HG02840 (cell line): ENCODE measurements around the gene NUP62.
"Not testable (repeated sequence)": the region's sequence is repeated elsewhere in the genome, so short reads cannot be mapped to it uniquely, and the experiment has no call there.

ENCODE experiments used
- ATAC-seq: cut with Tn5 transposase; IDR thresholded peaks from one replicate; pipeline ENCODE4 v1.9.1; 2021; ENCODE audit warnings: mild to moderate bottlenecking, moderate library complexity, moderate number of reproducible peaks; ENCODE audit not compliant: unreplicated experiment, low FRiP score

NUP62 gene

GRCh38 chr19:49929121-49929610 is at the start of gene NUP62, which contains the start of gene ATF5:
Gene NUP62, minus strand, starts transcription at chr19:49929504. Its CDS starts 19,697 bp downstream, at chr19:49909807.
Gene ATF5, plus strand, starts transcription at chr19:49929205. Its CDS starts 1,646 bp downstream, at chr19:49930851.
- ATAC-seq = peak; percentile 53

DNA sequence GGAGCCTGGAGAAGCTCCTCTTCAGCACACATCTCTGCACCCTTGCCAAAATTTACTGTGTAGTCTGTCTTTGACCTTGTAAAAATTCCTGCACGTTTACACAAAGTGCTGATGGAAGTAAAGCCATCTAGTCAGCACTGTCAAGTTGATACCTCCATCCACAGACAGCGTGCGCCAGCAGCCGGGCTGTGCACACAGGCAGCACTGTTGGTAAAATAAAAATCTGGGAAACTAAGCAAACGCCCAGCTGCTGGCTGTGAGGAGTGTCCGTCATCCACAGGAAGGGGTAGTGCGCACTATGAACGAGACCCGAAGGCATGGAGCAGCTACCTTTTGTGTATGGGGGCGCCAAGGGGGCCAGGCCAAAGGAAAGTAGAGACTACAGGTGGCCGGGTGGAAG is 49.0 kb upstream of the NUP62 start:
- ATAC-seq = no peak

DNA sequence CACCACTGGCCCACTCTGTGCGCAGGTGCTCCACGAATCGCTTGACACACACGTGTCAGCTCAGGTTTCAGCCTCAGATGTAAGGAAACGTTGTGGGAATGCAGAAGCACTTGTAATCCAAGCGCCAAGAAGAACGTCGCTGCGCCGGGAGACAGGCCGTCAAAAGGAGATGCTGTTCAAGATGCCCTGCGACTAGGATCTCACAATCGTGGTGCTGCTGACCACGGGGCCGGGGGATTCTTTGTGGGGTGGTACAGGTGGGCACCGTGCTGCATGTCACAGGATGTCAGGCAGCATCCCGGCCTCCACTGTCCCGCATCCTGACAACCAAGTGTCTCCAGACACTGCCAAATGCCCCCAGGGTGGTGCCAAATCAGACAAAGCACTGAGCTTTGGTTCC is 48.6 kb upstream of the NUP62 start:
- no peak for ATAC-seq

GRCh38 chr19:49977076-49977475 is 47.8 kb upstream of the NUP62 start:
- no peak for ATAC-seq

DNA sequence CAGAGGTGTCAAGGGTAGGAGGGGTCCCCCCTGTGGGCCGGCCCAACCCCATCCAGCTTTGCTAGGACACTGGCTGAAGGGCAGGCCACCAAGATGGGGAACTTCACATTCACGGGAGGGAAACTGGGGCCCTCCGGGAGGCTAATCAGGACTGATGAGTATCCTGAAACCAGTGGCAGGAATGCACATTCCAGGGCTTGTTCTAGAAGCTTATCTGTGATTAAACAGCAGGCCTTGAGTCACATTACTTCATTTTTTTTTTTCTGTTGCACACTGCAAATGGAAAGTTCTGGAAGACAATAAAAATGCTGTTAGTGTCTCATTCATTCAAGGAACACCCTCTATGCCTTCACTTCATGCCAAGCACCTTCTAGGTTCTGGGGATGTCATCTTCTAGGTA is 47.2 kb upstream of the NUP62 start:
- no peak for ATAC-seq

DNA sequence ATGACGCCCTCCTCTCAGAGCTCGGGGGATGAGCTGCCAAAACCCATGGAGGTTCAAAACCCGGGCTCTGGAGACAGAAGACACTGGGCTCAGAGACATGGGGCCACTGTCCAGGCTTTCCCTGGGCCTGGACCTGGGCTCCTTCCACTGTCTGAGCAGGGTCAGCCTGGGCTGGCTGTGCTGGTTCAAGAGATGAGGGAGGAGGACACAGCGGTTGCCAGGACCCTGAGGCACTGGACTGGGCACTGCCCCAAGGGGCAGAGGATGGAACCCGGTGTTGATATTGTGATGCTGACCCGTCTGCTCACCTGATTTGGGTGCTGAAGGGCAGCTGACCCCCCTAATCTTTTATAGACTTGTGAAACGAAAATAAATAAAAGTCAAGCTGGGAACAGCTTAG is 45.7 kb upstream of the NUP62 start:
- ATAC-seq = no peak

- ATAC-seq = no peak
Measured at GRCh38 chr19:49973987-49974386, 44.7 kb upstream of the NUP62 start.

GRCh38 chr19:49972841-49973240 is 43.5 kb upstream of the NUP62 start:
- no peak for ATAC-seq

- no peak for ATAC-seq
Measured at GRCh38 chr19:49971991-49972411, 42.7 kb upstream of the NUP62 start.

GRCh38 chr19:49969355-49969754 is 40.1 kb upstream of the NUP62 start:
- not testable (repeated sequence) for ATAC-seq

DNA sequence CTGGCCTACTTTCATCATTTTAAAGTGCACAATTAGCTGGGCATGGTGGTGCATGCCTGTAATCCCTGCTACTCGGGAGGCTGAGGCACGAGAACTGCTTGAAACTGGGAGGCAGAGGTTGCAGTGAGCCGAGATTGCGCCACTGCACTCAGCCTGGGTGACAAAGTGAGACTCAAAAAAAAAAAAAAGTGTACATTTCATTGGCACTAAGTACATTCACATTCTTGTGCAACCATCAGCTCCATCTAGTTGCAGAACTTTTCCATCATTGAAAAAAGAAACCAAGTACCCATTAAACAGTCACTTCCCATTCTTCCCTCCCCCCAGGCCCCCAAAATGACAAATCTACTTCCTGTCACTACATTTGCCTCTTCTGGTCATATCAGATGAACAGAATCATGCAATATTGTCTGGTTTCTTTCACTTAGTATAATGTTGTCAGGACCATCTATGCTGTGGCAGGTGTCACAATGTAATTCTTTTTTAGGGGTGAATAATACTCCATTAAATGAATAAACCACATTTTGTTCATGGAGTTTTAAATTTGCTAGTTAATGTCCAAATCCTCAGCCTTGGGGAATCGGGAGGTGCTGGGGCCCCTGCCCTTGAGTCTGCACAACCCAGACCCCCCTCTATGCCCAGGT is 39.1 kb upstream of the NUP62 start:
- no peak for ATAC-seq

DNA sequence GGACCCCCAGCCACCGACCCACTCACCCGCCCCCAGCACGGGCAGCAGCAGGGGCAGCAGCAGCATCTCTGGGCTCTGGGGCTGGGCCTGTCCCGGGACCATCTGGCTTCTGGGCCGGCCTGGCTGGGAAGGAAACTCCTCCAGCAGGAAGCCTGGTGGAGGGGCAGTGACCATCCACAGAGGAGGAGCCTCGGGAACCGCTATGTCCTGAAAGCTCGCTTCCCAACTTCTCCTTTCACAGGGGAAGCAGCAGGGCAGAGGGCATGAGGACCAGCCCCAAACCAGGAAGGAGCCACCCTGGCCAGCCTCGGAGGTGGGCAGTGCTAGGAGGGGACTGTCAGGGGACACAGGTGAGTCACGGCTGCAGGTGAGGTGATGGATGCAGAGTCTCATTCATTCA is 31.7 kb upstream of the NUP62 start, which contains the start of gene SIGLEC11:
SIGLEC11 (minus strand) TSS at position 193 of the 400 bp plus-strand sequence; CDS start at position 102, 91 bp downstream.
- ATAC-seq = not testable (repeated sequence)

- ATAC-seq = not testable (repeated sequence)
Measured at GRCh38 chr19:49959892-49960291, 30.6 kb upstream of the NUP62 start.

DNA sequence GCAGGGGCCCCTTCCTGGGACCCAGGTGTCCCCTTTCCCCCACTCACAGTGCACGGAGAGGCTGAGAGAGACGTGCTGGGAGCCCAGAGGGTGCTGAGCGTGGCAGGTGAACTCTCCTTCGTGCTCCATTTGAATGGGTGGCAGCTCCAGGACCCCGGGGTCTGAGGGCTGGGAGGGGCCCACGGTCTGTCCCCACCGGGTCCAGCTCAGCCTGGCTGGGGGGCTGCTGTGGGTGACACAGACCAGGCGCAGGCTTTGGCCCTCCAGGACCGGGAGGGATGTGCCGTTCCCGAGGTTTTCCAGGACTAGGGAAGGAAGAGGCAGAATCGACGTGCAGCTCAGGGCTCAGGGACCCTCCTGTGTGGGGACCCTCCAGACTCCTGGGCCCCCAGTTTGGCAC is 29.3 kb upstream of the NUP62 start:
- ATAC-seq = not testable (repeated sequence)

- not testable (repeated sequence) for ATAC-seq
Measured at GRCh38 chr19:49958144-49958543, 28.8 kb upstream of the NUP62 start.

GRCh38 chr19:49957262-49957915 is 28.1 kb upstream of the NUP62 start:
- no peak for ATAC-seq

DNA sequence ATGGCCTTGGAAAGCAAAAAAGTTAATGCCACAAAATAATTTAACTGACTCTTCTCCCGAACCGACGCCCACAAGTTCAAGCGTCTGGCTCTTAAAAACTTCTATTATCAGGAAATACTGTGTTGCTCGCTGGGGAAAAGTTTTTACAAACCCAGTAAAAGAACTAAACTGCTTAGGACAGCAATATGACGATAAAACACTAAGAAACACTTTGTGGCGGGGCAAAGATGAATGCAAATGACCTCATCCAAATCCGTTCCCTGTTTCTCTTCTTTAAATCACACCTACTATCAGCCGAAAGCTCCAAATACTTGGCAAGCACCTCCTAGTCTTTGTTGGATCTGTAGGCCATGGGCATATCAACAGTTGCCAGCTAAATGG is 26.8 kb upstream of the NUP62 start:
- no peak for ATAC-seq

DNA sequence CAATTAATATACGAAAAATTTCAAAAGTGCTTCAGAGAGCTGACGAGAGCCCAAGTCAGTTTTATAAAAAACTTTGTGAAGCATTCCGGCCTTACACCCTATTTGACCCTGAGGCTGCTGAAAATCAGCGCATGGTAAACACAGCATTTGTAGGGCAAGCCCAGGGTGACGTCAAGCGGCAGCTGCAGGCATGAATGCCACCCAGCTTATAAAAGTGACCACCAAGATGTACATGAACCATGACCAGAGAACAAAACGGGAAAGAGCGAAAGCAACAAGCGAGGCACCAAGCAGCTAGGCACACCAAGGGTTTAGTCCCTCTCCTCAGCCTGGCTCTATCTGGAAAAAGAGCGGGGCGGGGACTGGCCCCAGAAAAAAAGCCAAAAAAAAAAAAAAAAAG is 25.6 kb upstream of the NUP62 start:
- no peak for ATAC-seq

DNA sequence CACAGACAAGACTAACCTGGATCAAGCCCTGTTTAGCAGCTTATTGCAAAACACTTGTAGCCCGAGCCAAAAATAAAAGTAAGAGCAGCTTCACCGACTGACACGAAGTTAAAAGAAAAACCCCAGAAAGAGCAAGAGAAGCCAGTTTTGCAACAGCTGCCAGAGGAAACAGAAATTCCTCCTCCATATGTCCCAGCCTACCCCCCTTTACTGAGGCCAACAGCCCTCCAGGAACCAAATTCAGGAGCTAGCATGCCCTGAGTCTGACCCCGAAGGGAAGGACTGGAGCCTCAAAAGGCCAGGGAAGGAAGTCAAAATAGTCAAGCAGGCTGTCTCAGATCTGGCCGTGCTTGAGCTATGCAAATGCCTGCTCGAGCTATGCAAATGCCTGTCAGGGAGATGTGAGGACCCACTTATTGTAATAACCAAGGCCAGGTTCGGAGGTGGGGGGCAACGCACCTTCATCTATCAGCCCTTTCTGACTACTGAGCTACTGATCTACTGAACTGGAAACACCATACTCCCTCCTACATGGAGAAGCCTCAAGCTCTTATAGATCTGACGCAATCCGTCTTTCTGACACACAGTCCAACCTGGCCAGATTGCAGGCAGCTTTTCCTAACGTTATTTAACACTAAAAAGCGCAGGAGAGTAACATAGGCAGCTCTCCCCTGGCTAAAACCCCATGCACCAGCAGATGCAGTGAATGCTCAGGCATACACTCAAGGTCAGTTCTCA is 25.0 kb upstream of the NUP62 start:
- no peak for ATAC-seq

DNA sequence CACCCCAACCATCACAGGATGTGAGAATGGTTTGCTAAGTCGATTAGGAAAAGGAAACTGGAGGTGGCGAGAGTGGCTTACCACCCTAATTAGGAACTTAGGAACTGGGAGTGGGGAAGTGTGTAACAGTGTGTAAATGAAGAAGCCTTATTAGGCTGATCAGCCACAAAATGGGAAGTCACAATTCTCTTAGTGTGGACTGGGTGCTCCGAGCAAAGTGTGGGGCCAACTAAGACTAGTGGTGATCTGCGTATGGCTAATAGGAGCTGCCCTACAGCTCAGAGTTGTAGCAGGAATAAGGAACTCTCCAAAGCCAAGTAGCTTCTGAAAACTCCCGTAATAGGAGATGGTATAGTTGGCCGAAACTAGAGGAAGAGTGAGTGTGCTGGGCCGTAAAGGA is 24.1 kb upstream of the NUP62 start:
- ATAC-seq = no peak

GRCh38 chr19:49952906-49953305 is 23.6 kb upstream of the NUP62 start:
- ATAC-seq = no peak
